ENCODE data around the gene SCN10A. TPM values are rescaled to one million over a fixed set of nuclear protein-coding genes. Genes with fewer than 3 reads are reported as not detected.

SCN10A gene
- total and polyA plus RNA-seq, 7 experiments from 2014 or later: not detected

DNA sequence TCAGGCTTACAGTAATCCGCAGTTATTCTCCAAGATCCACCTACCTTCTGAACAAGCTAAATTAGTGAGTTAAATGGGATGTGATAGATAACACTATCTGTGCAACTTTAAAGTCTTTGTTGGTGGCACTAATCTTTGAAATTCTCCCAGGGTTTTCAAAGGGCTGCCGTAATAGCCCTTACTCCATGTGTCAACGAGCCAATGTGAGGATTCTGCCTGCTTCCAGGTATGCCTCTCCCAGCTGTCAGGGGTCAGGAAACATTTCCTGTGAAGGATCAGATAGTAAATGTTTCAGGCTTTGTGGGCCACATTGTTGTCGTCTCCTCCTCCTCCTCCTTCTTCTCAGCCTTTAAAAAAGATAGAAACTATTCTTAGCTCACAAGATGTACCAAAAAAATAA lies 146.3 kb downstream of the SCN10A start:
- no peak for ATAC-seq
- intact Hi-C loops (cut with micrococcal nuclease): no loop called here
- Histone ChIP-seq H3K9me3 (ENCODE audit: control insufficient read depth in 2 of 3, low read length in 3 of 3) (no peaks in the 10 kb centered on the region), H3K27ac (ENCODE audit: low read depth, low read length) (no peak overlapping the region), H3K27me3 (ENCODE audit: control insufficient read depth in 2 of 2, insufficient read depth in 2 of 2, low read length in 2 of 2) (no peaks in the 10 kb centered on the region), H3K4me3 (ENCODE audit: low read length) (no peak overlapping the region), H3K4me1 (ENCODE audit: control insufficient read depth in 2 of 2, insufficient read depth in 2 of 2, low read length in 2 of 2) (no peaks in the 10 kb centered on the region), H3K36me3 (ENCODE audit: control insufficient read depth in 2 of 3, insufficient read depth in 3 of 3, low read length in 3 of 3) (no peaks in the 10 kb centered on the region)
- CTCF ChIA-PET: interaction anchor here (0.9 kb wide), 1 partner anchor 13 kb away, joined by 3 read pairs; no protein-coding TSS in a partner anchor
- Mint-ChIP-seq H3K4me3 (no peak overlapping the region), H3K36me3 (no peaks in the 10 kb centered on the region), H3K4me1 (no peaks in the 10 kb centered on the region), H3K27me3 (peaks cover 26 to 52% (median 45%) of the 10 kb centered on the region in 5 donors), H3K27ac (no peak overlapping the region), H3K9me3 (peaks cover 0 to 3% (median 0%) of the 10 kb centered on the region in 11 donors)
- POLR2A ChIA-PET: no interaction called here
- no peak for DNase-seq

- no peak overlapping the region for H3K4me3 ChIP-seq (ENCODE audit: low read length)
- Mint-ChIP-seq H3K9me3 (peaks cover 0 to 38% (median 21%) of the 10 kb centered on the region in 11 donors), H3K27ac (no peak overlapping the region), H3K4me1 (no peaks in the 10 kb centered on the region), H3K27me3 (peaks cover 40 to 51% (median 48%) of the 10 kb centered on the region in 5 donors), H3K4me3 (no peak overlapping the region), H3K36me3 (peaks cover 0 to 8% (median 0%) of the 10 kb centered on the region in 5 donors)
- POLR2A ChIA-PET: no interaction called here
- intact Hi-C loops (cut with micrococcal nuclease): no loop called here
- no peaks in the 10 kb centered on the region for H3K4me1 ChIP-seq (ENCODE audit: control insufficient read depth in 2 of 2, insufficient read depth in 2 of 2, low read length in 2 of 2)
- H3K36me3 ChIP-seq (ENCODE audit: control insufficient read depth in 2 of 3, insufficient read depth in 3 of 3, low read length in 3 of 3): no peaks in the 10 kb centered on the region
- no peaks in the 10 kb centered on the region for H3K9me3 ChIP-seq (ENCODE audit: control insufficient read depth in 2 of 3, low read length in 3 of 3)
- ATAC-seq: no peak
- no peak overlapping the region for H3K27ac ChIP-seq (ENCODE audit: low read depth, low read length)
- no peak for DNase-seq
- CTCF ChIA-PET: interaction anchor here (0.5 kb wide), 1 partner anchor 99 kb away, joined by 3 read pairs; no protein-coding TSS in a partner anchor
- peaks cover 0 to 2% of the 10 kb centered on the region in 2 donors for H3K27me3 ChIP-seq (ENCODE audit: control insufficient read depth in 2 of 2, insufficient read depth in 2 of 2, low read length in 2 of 2)
Observed at GRCh38 chr3:38662544-38662943, 153.5 kb downstream of the SCN10A start.

- Histone ChIP-seq H3K36me3 (ENCODE audit: control insufficient read depth in 2 of 3, insufficient read depth in 3 of 3, low read length in 3 of 3) (no peaks in the 10 kb centered on the region), H3K27me3 (ENCODE audit: control insufficient read depth in 2 of 2, insufficient read depth in 2 of 2, low read length in 2 of 2) (peaks cover 0 to 2% of the 10 kb centered on the region in 2 donors), H3K4me3 (ENCODE audit: low read length) (no peak overlapping the region), H3K4me1 (ENCODE audit: control insufficient read depth in 2 of 2, insufficient read depth in 2 of 2, low read length in 2 of 2) (no peaks in the 10 kb centered on the region), H3K27ac (ENCODE audit: low read depth, low read length) (no peak overlapping the region), H3K9me3 (ENCODE audit: control insufficient read depth in 2 of 3, low read length in 3 of 3) (no peaks in the 10 kb centered on the region)
- ChIA-PET POLR2A (no interaction called here), CTCF (interaction anchor here (1.9 kb wide), 1 partner anchor 137 kb away, joined by 6 read pairs; no protein-coding TSS in a partner anchor)
- DNase-seq: no peak
- peaks cover 0 to 8% (median 0%) of the 10 kb centered on the region in 5 donors for H3K36me3 Mint-ChIP-seq
- intact Hi-C loops (cut with micrococcal nuclease): loop anchor here in 1 of 2 donors (10.0 kb wide), 1 partner anchor 636 kb away; no protein-coding TSS in a partner anchor
- H3K4me3 Mint-ChIP-seq: no peak overlapping the region
- H3K9me3 Mint-ChIP-seq: peaks cover 0 to 31% (median 20%) of the 10 kb centered on the region in 11 donors
- H3K27me3 Mint-ChIP-seq: peaks cover 37 to 54% (median 47%) of the 10 kb centered on the region in 5 donors
- no peak for ATAC-seq
- no peak overlapping the region for H3K27ac Mint-ChIP-seq
- peaks cover 0 to 5% (median 4%) of the 10 kb centered on the region in 7 donors for H3K4me1 Mint-ChIP-seq
Observed at GRCh38 chr3:38658841-38659240, 157.2 kb downstream of the SCN10A start.

- Histone ChIP-seq H3K27me3 (ENCODE audit: control insufficient read depth in 2 of 2, insufficient read depth in 2 of 2, low read length in 2 of 2) (peaks cover 0 to 2% of the 10 kb centered on the region in 2 donors), H3K27ac (ENCODE audit: low read depth, low read length) (no peak overlapping the region), H3K9me3 (ENCODE audit: control insufficient read depth in 2 of 3, low read length in 3 of 3) (no peaks in the 10 kb centered on the region), H3K4me3 (ENCODE audit: low read length) (no peak overlapping the region), H3K4me1 (ENCODE audit: control insufficient read depth in 2 of 2, insufficient read depth in 2 of 2, low read length in 2 of 2) (no peaks in the 10 kb centered on the region), H3K36me3 (ENCODE audit: control insufficient read depth in 2 of 3, insufficient read depth in 3 of 3, low read length in 3 of 3) (no peaks in the 10 kb centered on the region)
- no peak overlapping the region for H3K4me3 Mint-ChIP-seq
- DNase-seq: no peak
- H3K36me3 Mint-ChIP-seq: no peaks in the 10 kb centered on the region
- ChIA-PET CTCF (interaction anchor here (1.9 to 3.4 kb wide), 2 partner anchors 137 to 163 kb away, joined by 5 to 27 read pairs; no protein-coding TSS in a partner anchor), POLR2A (no interaction called here)
- H3K27ac Mint-ChIP-seq: no peak overlapping the region
- H3K9me3 Mint-ChIP-seq: peaks cover 0 to 18% (median 10%) of the 10 kb centered on the region in 11 donors
- ATAC-seq: no peak
- intact Hi-C loops (cut with micrococcal nuclease): loop anchor here in 1 of 2 donors (10.0 kb wide), 1 partner anchor 637 kb away; no protein-coding TSS in a partner anchor
- peaks cover 28 to 58% (median 44%) of the 10 kb centered on the region in 5 donors for H3K27me3 Mint-ChIP-seq
- H3K4me1 Mint-ChIP-seq: peaks cover 0 to 5% (median 4%) of the 10 kb centered on the region in 7 donors
Observed at GRCh38 chr3:38657369-38657768, 158.6 kb downstream of the SCN10A start.

GRCh38 chr3:38655708-38656300 lies 160.2 kb downstream of the SCN10A start:
- Histone ChIP-seq H3K27ac (ENCODE audit: low read depth, low read length) (no peak overlapping the region), H3K27me3 (ENCODE audit: control insufficient read depth in 2 of 2, insufficient read depth in 2 of 2, low read length in 2 of 2) (peaks cover 0 to 2% of the 10 kb centered on the region in 2 donors), H3K36me3 (ENCODE audit: control insufficient read depth in 2 of 3, insufficient read depth in 3 of 3, low read length in 3 of 3) (no peaks in the 10 kb centered on the region), H3K4me3 (ENCODE audit: low read length) (no peak overlapping the region), H3K9me3 (ENCODE audit: control insufficient read depth in 2 of 3, low read length in 3 of 3) (no peaks in the 10 kb centered on the region), H3K4me1 (ENCODE audit: control insufficient read depth in 2 of 2, insufficient read depth in 2 of 2, low read length in 2 of 2) (peaks cover 3 to 4% of the 10 kb centered on the region in 2 donors)
- Mint-ChIP-seq H3K36me3 (no peaks in the 10 kb centered on the region), H3K4me3 (no peak overlapping the region), H3K27ac (no peak overlapping the region), H3K9me3 (peaks cover 0 to 4% (median under 1%) of the 10 kb centered on the region in 11 donors), H3K4me1 (peaks cover 0 to 5% (median 4%) of the 10 kb centered on the region in 7 donors), H3K27me3 (peaks cover 18 to 55% (median 40%) of the 10 kb centered on the region in 5 donors)
- intact Hi-C loops (cut with micrococcal nuclease): loop anchor here (1.0 to 10.0 kb wide), 3 partner anchors 135 to 639 kb away; partner anchors contain the start of gene EXOG (in 2 of the 2)
- POLR2A ChIA-PET: no interaction called here
- CTCF ChIA-PET: interaction anchor here (0.6 to 3.4 kb wide), 8 partner anchors 14 to 161 kb away, joined by 3 to 27 read pairs (median 4); no protein-coding TSS in a partner anchor
- DNase-seq (peak in 6 of 9 donors; percentile 14 to 53 (median 38)), ATAC-seq (peak; percentile 58)

GRCh38 chr3:38653685-38654537 lies 162.1 kb downstream of the SCN10A start:
- DNase-seq (no peak), ATAC-seq (no peak)
- Histone ChIP-seq H3K27me3 (ENCODE audit: control insufficient read depth in 2 of 2, insufficient read depth in 2 of 2, low read length in 2 of 2) (peaks cover under 1 to 2% of the 10 kb centered on the region in 2 donors), H3K9me3 (ENCODE audit: control insufficient read depth in 2 of 3, low read length in 3 of 3) (no peaks in the 10 kb centered on the region), H3K36me3 (ENCODE audit: control insufficient read depth in 2 of 3, insufficient read depth in 3 of 3, low read length in 3 of 3) (no peaks in the 10 kb centered on the region), H3K27ac (ENCODE audit: low read depth, low read length) (no peak overlapping the region), H3K4me1 (ENCODE audit: control insufficient read depth in 2 of 2, insufficient read depth in 2 of 2, low read length in 2 of 2) (peaks cover 5 to 6% of the 10 kb centered on the region in 2 donors), H3K4me3 (ENCODE audit: low read length) (no peak overlapping the region)
- H3K9me3 Mint-ChIP-seq: peaks cover 0 to 3% (median 0%) of the 10 kb centered on the region in 11 donors
- no peak overlapping the region for H3K4me3 Mint-ChIP-seq
- peaks cover 16 to 45% (median 29%) of the 10 kb centered on the region in 5 donors for H3K27me3 Mint-ChIP-seq
- CTCF ChIA-PET: interaction anchor here (0.5 to 3.4 kb wide), 6 partner anchors 114 to 619 kb away, joined by 3 to 27 read pairs (median 3); partner anchors contain the start of genes EXOG and XYLB
- peaks cover 0 to 5% (median 4%) of the 10 kb centered on the region in 7 donors for H3K4me1 Mint-ChIP-seq
- POLR2A ChIA-PET: no interaction called here
- intact Hi-C loops (cut with micrococcal nuclease): loop anchor here (5.0 to 10.0 kb wide), 4 partner anchors 307 to 641 kb away; partner anchors contain the start of genes ACAA1 (in 1 of the 2), MYD88 (in 1 of the 2) and XYLB (in 1 of the 2)
- no peak overlapping the region for H3K27ac Mint-ChIP-seq
- no peaks in the 10 kb centered on the region for H3K36me3 Mint-ChIP-seq

Measured in naive thymus-derived CD4-positive, alpha-beta T cell (primary cell).